Rectal smooth muscle tissue (tissue), 1 donor: Measurements from ENCODE around the gene TMEM14A.

Experiments
- H3K27ac ChIP-seq: one replicate; pipeline ENCODE4 v1.7.0; 2013; ENCODE audit warnings: low read depth, low read length, inconsistent platforms
- H3K27me3 ChIP-seq: one replicate; pipeline ENCODE4 v1.7.0; 2013; ENCODE audit warnings: low read length; ENCODE audit not compliant: control insufficient read depth, insufficient read depth
- H3K36me3 ChIP-seq: one replicate; pipeline ENCODE4 v1.7.0; 2013; ENCODE audit warnings: low read length; ENCODE audit not compliant: control insufficient read depth, insufficient read depth
- H3K4me1 ChIP-seq: one replicate; pipeline ENCODE4 v1.7.0; 2013; ENCODE audit warnings: low read length; ENCODE audit not compliant: control insufficient read depth, insufficient read depth
- H3K4me3 ChIP-seq: one replicate; pipeline ENCODE4 v1.7.0; 2013; ENCODE audit warnings: low read length
- H3K9ac ChIP-seq: one replicate; pipeline ENCODE4 v1.7.0; 2013; ENCODE audit warnings: low read length

TMEM14A gene

DNA sequence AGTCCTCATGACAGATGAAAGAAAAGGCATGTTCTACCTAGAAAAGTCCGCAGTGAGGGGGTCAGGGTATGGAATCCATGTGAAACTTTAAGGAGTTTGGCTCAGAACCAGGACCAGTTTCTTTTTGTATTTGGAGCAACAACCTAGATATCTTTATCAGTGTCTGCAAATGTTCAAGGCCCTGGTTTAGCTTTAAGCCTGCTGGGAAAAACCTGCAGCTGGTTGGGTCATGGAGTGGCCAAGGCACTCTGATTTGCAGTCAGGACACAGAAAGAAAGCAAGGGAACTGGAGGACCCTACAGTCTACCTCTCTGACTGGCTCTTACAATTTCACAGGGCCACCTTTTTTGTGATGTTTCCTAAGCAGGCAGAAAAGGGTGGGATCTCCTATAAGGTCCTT lies 58.7 kb downstream of the TMEM14A start:
- Histone ChIP-seq H3K36me3 (no peaks in the 10 kb centered on the region), H3K4me3 (no peak overlapping the region), H3K9ac (no peak overlapping the region), H3K27ac (no peak overlapping the region), H3K4me1 (no peaks in the 10 kb centered on the region), H3K27me3 (no peaks in the 10 kb centered on the region)

- Histone ChIP-seq H3K27ac (no peak overlapping the region), H3K4me1 (no peaks in the 10 kb centered on the region), H3K36me3 (no peaks in the 10 kb centered on the region), H3K27me3 (no peaks in the 10 kb centered on the region), H3K9ac (no peak overlapping the region), H3K4me3 (no peak overlapping the region)
Observed at GRCh38 chr6:52731719-52732118, 60.8 kb downstream of the TMEM14A start.

GRCh38 chr6:52733172-52733571 lies 62.3 kb downstream of the TMEM14A start:
- H3K9ac ChIP-seq = no peak overlapping the region
- H3K4me1 ChIP-seq = no peaks in the 10 kb centered on the region
- H3K36me3 ChIP-seq = no peaks in the 10 kb centered on the region
- H3K27ac ChIP-seq = no peak overlapping the region
- H3K4me3 ChIP-seq = no peak overlapping the region
- no peaks in the 10 kb centered on the region for H3K27me3 ChIP-seq

DNA sequence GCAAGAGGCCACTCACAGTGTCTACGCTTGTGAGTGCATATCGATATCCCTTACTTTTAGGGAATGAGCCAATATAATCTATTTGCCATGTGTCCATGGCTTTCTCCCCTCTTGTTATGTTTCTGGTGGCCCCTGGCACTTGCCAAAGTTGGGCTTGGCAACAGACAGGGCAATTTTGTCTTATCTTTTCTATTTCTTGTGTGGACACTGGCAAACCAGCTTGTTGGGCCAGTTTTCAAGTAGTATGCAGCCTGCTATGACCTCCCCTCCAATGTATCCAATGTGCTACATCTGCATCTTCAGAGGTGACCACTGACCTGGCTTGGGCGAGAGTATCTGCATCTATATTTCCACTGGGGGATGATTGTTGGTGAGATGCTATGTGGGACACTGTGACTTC lies 63.2 kb downstream of the TMEM14A start:
- no peak overlapping the region for H3K9ac ChIP-seq

GRCh38 chr6:52735071-52735470 lies 64.2 kb downstream of the TMEM14A start:
- no peaks in the 10 kb centered on the region for H3K4me1 ChIP-seq
- H3K4me3 ChIP-seq = no peak overlapping the region
- H3K27ac ChIP-seq = no peak overlapping the region
- no peaks in the 10 kb centered on the region for H3K36me3 ChIP-seq
- H3K27me3 ChIP-seq = no peaks in the 10 kb centered on the region
- no peak overlapping the region for H3K9ac ChIP-seq

More for the DNA sequence above, 63.2 kb downstream of the TMEM14A start:
- no peaks in the 10 kb centered on the region for H3K4me1 ChIP-seq
- no peak overlapping the region for H3K4me3 ChIP-seq
- no peak overlapping the region for H3K27ac ChIP-seq
- no peaks in the 10 kb centered on the region for H3K27me3 ChIP-seq
- no peaks in the 10 kb centered on the region for H3K36me3 ChIP-seq

DNA sequence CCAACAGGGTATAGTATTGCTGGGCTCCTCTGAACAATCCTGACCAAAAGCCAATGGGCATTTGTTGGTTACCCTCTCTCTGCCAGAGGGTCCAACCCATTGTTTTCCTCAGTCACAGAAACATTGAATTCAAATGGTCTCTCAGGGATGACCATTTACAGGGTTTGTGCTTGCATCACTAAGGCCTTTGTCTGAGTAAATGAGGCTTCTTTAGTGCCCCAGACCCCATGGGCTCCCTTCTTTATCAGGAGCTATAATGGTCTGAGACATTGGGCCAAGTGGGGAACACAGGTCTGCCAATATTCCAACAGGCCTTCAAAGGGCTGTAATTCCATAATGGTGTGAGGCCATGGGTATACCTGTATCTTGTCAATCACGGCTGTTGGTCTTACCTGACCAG lies 65.2 kb downstream of the TMEM14A start:
- no peaks in the 10 kb centered on the region for H3K4me1 ChIP-seq
- no peaks in the 10 kb centered on the region for H3K27me3 ChIP-seq
- H3K4me3 ChIP-seq = no peak overlapping the region
- H3K36me3 ChIP-seq = no peaks in the 10 kb centered on the region
- H3K27ac ChIP-seq = no peak overlapping the region
- no peak overlapping the region for H3K9ac ChIP-seq
